ENCODE data around the gene TRPM2.

TRPM2 gene

DNA sequence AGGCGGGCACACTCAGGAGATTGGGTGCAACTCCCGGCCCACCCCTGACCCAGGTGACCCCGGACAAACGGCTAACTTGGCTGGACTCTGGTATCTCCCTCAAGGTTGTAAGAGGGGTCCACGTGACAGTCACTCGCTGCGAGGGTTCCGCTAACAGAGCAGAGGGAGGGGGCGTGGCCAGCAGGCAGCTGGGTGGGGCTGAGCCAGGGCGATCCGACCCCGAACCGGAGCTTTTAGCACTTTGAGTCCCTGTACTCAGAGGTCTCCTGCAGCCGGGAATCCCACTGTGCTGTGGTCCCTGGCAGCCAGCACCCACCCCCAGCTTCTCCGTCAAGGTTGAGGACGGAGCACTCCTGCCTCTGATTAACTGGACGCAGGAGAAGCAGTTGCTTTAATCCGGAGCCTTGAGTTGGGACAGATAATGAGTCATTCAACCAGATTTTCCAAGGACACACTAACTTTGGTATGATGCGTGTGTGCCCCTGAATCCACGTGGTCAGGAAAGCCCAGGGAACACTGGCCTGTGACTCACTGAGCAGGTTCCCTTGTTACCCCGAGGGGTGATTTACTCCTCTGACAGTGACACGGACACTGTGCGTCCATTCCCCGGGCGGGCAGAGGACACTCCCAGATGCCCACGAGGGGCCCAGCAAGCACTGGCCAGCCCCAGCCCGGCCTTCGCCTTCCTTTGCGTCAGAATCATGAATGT is 16.8 kb downstream of the TRPM2 start:
- ChIA-PET CTCF (no interaction called here), POLR2A (no interaction called here)
- TF ChIP-seq, protein P1, sequence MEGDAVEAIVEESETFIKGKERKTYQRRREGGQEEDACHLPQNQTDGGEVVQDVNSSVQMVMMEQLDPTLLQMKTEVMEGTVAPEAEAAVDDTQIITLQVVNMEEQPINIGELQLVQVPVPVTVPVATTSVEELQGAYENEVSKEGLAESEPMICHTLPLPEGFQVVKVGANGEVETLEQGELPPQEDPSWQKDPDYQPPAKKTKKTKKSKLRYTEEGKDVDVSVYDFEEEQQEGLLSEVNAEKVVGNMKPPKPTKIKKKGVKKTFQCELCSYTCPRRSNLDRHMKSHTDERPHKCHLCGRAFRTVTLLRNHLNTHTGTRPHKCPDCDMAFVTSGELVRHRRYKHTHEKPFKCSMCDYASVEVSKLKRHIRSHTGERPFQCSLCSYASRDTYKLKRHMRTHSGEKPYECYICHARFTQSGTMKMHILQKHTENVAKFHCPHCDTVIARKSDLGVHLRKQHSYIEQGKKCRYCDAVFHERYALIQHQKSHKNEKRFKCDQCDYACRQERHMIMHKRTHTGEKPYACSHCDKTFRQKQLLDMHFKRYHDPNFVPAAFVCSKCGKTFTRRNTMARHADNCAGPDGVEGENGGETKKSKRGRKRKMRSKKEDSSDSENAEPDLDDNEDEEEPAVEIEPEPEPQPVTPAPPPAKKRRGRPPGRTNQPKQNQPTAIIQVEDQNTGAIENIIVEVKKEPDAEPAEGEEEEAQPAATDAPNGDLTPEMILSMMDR (IDR thresholded peaks at IDR 0.05; ENCODE audit: insufficient read depth, low read length, missing control alignments): no peak
- H3K4me3 ChIP-seq (ENCODE audit: low read depth, low read length): no peak overlapping the region
- DNase-seq (ENCODE audit: low read depth, low spot score): no peak

DNA sequence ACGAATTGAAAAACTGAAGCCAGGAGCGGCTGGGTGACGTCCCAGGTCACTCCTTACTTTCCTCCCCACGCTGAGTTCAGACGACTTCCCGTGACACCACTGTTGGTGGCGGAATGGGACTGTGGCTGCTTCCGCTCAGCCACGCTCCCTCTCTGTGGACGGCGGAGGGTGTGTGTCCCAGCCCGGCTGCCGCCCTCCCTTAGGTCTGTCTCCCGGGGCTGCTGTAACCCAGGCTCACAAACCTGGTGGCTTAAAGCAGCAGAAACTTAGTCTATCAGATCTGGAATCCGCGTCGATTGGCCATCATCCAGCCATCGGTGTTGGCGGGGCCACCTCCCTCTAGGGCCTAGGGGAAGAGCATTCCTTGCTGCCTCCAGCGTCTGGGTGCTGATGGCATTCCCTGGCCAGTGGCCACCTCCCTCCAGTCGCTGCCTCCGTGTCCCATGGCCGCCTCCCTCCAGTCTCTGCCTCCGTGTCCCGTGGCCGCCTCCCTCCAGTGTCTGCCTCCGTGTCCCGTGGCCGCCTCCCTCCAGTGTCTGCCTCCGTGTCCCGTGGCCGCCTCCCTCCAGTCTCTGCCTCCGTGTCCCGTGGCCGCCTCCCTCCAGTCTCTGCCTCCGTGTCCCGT is 17.5 kb downstream of the TRPM2 start:
- CTCF ChIA-PET: no interaction called here
- TF ChIP-seq, protein P1 (IDR thresholded peaks at IDR 0.05; ENCODE audit: insufficient read depth, low read length, missing control alignments): no peak
- no peak for DNase-seq (ENCODE audit: low read depth, low spot score)
- H3K4me3 ChIP-seq (ENCODE audit: low read depth, low read length): no peak overlapping the region
- POLR2A ChIA-PET: no interaction called here

DNA sequence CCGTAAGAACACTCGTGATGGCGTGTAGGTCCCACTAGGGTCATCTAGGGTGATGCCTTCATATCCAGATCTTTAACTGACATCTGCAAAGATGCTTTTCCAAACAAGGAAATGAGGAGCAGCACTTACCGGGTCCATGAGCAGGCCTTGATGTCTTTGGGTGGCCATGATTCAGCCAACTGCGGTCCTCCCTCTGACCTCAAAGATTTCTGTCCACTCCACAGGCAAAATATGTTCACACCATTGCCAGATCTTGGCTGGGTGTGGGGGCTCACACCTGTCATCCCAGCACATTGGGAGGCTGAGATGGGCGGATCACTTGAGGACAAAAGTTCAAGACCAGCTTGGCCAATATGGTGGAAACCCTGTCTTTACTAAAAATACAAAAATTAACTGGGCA is 18.2 kb downstream of the TRPM2 start:
- H3K4me3 ChIP-seq (ENCODE audit: low read depth, low read length): no peak overlapping the region
- POLR2A ChIA-PET: no interaction called here
- CTCF ChIA-PET: no interaction called here
- TF ChIP-seq, protein P1 (IDR thresholded peaks at IDR 0.05; ENCODE audit: insufficient read depth, low read length, missing control alignments): no peak
- DNase-seq (ENCODE audit: low read depth, low spot score): no peak

DNA sequence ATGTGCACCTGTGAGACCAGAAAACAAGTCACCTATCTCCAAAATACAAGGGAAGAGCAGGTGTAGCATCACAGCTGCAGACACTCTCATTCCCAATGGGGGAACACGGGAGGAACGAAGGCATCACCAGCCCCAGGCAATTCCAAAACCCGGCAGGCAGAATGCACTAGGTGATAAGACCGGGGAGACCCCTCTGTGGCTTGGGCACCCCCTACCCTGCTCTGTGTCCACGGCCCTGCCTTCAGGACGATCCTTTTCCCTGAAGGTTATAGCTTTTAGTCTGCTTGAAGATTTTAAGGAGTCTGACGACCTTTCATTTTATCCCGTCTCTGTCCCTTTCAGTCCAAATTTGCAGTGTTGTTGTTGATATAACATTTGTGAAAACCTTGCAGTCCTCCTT is 19.2 kb downstream of the TRPM2 start:
- POLR2A ChIA-PET: no interaction called here
- no peak overlapping the region for H3K4me3 ChIP-seq (ENCODE audit: low read depth, low read length)
- DNase-seq (ENCODE audit: low read depth, low spot score): no peak
- CTCF ChIA-PET: no interaction called here
- TF ChIP-seq, protein P1 (IDR thresholded peaks at IDR 0.05; ENCODE audit: insufficient read depth, low read length, missing control alignments): no peak

DNA sequence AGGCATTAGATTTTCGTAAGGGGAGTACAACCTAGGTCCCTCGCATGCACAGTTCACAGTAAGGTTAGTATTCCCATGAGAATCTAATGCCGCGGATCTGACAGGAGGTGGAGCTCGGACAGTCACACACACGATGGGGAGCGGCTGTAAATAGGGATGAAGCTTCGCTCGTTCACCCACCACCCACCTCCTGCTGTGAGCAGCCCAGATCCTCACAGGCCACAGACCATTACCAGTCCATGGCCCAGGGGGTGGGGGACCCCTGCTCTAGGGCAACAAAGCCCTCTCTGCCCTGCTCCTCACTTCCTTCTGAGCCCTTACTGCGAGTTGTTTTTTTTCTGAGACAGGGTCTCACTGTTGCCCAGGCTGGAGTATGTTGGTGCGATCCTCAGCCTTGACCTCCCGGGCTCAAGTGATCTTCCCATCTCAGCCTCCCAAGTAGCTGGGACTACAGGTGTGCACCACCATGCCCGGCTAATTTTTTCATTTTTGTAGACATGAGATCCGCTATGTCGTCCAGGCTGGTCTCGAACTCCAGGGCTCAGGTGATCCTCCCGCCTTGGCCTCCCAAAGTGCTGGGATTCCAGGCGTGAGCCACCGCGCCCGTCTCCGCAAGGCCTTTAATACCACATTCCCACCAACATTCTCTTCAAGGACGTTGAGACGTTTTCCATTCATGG is 21.3 kb downstream of the TRPM2 start:
- TF ChIP-seq, protein P1 (IDR thresholded peaks at IDR 0.05; ENCODE audit: insufficient read depth, low read length, missing control alignments): no peak
- ChIA-PET POLR2A (no interaction called here), CTCF (no interaction called here)

DNA sequence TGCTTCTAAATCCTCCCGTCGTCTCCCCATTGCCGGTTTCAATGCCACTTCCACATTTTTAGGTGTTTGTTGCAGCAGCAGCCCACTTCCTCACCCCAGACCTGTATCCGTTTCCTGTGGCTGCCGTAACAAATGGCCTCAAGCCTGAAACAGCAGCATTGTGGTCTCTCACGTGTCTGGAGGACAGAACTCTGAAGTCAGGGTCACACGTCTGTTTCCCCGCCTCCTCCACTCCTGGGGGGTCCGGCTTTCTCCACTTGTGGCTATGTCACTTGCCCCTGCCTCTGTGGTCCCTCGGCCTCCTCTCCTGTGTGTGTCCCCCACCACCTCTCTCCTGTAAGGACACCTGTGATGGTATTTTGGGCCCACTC is 21.8 kb downstream of the TRPM2 start:
- POLR2A ChIA-PET: no interaction called here
- DNase-seq (ENCODE audit: low read depth, low spot score): no peak
- H3K4me3 ChIP-seq (ENCODE audit: low read depth, low read length): no peak overlapping the region
- CTCF ChIA-PET: no interaction called here
- TF ChIP-seq, protein P1 (IDR thresholded peaks at IDR 0.05; ENCODE audit: insufficient read depth, low read length, missing control alignments): no peak

More for the DNA sequence above, 21.3 kb downstream of the TRPM2 start:
- no peak for DNase-seq (ENCODE audit: low read depth, low spot score)
- no peak overlapping the region for H3K4me3 ChIP-seq (ENCODE audit: low read depth, low read length)

All from AG04449 (cell line).